Measurements from ENCODE around the gene ANO4.

GRCh38 chr12:100857418-100857817 lies 62.8 kb downstream of the ANO4 start:
- TF ChIP-seq CHD2 (IDR thresholded peaks at IDR 0.05; ENCODE audit: low read length) = no peak
- no peak for TF ChIP-seq EZH2 (IDR thresholded peaks at IDR 0.05; ENCODE audit: low read depth, low read length, severe bottlenecking)
- no peak for TF ChIP-seq POLR2AphosphoS5 (IDR thresholded peaks at IDR 0.05; ENCODE audit: low read depth, low read length)
- no peak for TF ChIP-seq CHD1 (IDR thresholded peaks at IDR 0.05; ENCODE audit: low read depth, low read length)
- no peak for TF ChIP-seq CTCF (IDR thresholded peaks at IDR 0.05; ENCODE audit: control extremely low read depth in 1 of 3, insufficient read depth in 1 of 3, low read depth in 1 of 3, low read length in 3 of 3)
- TF ChIP-seq POLR2A (IDR thresholded peaks at IDR 0.05; ENCODE audit: control extremely low read depth in 1 of 2, low read depth in 2 of 2, low read length in 2 of 2) = no peak
